ENCODE data around the gene EHD4. TPM values are rescaled to one million over a fixed set of nuclear protein-coding genes. Genes with fewer than 3 reads are reported as not detected.
A peak's percentile ranks its signal among the peaks of the same experiment; 100 is the strongest.

The EHD4 gene
- total and polyA plus RNA-seq, 9 of the 15 experiments (the other 6 are each of a cell fraction or from before 2014, with no cell fraction given): 0.89 to 10.3 (median 6.4) TPM

DNA sequence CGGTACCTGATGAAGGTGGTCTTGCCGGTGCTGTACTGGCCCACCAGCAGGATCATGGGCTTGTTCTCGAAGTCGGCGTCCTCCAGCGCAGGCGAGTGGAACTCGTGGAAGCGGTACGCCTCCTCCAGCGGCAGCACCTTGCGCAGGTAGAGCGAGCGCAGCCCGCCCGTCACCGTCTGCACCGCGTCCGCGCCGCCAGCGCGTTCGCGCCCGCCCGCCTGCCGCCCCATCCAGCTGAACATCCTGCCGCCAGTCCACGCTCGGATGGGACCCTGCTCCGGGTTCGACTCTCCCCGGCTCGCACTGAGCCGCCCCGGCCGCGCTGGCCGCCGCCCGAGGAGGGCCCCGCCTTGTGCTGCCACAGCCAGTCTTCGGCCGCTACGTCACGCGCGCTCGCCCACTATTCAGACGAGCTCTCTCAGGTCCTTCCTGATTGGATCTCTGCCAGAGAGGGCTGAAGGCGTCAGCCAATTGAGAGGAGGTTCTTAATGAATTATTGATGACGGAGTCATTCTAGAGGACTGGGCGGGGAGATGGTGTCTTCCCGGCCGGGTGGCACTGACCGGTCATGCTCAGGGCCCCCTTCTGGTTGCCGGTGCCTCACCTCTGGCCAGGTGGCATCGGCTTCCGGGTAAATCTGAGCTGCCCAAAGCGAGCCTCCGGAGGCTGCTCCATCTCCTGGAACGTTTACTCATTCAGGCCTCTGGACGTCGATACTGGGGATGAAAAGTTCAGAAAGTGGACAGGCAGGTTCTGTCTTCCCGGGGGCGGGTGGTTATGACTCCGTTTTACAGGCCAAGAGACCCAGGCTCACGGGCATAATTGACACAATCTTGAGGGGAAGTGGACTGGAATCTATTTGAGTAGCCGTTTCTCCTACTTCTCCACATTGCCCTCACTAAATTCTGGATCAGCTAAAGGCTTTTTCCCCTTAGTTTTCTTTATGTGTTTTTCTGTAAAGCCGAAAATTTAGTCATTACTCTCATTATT, at the start of gene EHD4 (continued):
- TF ChIP-seq, protein P1, sequence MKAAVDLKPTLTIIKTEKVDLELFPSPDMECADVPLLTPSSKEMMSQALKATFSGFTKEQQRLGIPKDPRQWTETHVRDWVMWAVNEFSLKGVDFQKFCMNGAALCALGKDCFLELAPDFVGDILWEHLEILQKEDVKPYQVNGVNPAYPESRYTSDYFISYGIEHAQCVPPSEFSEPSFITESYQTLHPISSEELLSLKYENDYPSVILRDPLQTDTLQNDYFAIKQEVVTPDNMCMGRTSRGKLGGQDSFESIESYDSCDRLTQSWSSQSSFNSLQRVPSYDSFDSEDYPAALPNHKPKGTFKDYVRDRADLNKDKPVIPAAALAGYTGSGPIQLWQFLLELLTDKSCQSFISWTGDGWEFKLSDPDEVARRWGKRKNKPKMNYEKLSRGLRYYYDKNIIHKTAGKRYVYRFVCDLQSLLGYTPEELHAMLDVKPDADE (conservative IDR thresholded peaks at IDR 0.05; ENCODE audit: control insufficient read depth, low read depth, low read length): no peak; the same call in 1 of the 2 replicates
- TF ChIP-seq, protein P2, sequence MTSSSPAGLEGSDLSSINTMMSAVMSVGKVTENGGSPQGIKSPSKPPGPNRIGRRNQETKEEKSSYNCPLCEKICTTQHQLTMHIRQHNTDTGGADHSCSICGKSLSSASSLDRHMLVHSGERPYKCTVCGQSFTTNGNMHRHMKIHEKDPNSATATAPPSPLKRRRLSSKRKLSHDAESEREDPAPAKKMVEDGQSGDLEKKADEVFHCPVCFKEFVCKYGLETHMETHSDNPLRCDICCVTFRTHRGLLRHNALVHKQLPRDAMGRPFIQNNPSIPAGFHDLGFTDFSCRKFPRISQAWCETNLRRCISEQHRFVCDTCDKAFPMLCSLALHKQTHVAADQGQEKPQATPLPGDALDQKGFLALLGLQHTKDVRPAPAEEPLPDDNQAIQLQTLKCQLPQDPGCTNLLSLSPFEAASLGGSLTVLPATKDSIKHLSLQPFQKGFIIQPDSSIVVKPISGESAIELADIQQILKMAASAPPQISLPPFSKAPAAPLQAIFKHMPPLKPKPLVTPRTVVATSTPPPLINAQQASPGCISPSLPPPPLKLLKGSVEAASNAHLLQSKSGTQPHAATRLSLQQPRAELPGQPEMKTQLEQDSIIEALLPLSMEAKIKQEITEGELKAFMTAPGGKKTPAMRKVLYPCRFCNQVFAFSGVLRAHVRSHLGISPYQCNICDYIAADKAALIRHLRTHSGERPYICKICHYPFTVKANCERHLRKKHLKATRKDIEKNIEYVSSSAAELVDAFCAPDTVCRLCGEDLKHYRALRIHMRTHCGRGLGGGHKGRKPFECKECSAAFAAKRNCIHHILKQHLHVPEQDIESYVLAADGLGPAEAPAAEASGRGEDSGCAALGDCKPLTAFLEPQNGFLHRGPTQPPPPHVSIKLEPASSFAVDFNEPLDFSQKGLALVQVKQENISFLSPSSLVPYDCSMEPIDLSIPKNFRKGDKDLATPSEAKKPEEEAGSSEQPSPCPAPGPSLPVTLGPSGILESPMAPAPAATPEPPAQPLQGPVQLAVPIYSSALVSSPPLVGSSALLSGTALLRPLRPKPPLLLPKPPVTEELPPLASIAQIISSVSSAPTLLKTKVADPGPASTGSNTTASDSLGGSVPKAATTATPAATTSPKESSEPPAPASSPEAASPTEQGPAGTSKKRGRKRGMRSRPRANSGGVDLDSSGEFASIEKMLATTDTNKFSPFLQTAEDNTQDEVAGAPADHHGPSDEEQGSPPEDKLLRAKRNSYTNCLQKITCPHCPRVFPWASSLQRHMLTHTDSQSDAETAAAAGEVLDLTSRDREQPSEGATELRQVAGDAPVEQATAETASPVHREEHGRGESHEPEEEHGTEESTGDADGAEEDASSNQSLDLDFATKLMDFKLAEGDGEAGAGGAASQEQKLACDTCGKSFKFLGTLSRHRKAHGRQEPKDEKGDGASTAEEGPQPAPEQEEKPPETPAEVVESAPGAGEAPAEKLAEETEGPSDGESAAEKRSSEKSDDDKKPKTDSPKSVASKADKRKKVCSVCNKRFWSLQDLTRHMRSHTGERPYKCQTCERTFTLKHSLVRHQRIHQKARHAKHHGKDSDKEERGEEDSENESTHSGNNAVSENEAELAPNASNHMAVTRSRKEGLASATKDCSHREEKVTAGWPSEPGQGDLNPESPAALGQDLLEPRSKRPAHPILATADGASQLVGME (CRISPR knock-in tag; IDR thresholded peaks at IDR 0.05): no peak
- TF ChIP-seq PML (IDR thresholded peaks at IDR 0.05; ENCODE audit: low read length): peak; percentile 43; the same call in 1 of the 2 replicates
- TF ChIP-seq, protein P3, sequence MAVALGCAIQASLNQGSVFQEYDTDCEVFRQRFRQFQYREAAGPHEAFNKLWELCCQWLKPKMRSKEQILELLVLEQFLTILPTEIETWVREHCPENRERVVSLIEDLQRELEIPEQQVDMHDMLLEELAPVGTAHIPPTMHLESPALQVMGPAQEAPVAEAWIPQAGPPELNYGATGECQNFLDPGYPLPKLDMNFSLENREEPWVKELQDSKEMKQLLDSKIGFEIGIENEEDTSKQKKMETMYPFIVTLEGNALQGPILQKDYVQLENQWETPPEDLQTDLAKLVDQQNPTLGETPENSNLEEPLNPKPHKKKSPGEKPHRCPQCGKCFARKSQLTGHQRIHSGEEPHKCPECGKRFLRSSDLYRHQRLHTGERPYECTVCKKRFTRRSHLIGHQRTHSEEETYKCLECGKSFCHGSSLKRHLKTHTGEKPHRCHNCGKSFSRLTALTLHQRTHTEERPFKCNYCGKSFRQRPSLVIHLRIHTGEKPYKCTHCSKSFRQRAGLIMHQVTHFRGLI (CRISPR knock-in tag; IDR thresholded peaks at IDR 0.05): no peak
- TF ChIP-seq ZEB2 (IDR thresholded peaks at IDR 0.05): peak; percentile 56; the same call in 1 of the 2 replicates
- no peak for TF ChIP-seq ZNF75A (CRISPR knock-in tag; IDR thresholded peaks at IDR 0.05)
- no peak for TF ChIP-seq JUNB (CRISPR knock-in tag; conservative IDR thresholded peaks at IDR 0.05)
- TF ChIP-seq SP2 (IDR thresholded peaks at IDR 0.05; ENCODE audit: extremely low read depth, low read depth, low read length, poor library complexity, severe bottlenecking): peak; percentile 61
- no peak for TF ChIP-seq RHOXF2B (CRISPR knock-in tag; conservative IDR thresholded peaks at IDR 0.05)
- TF ChIP-seq, protein P4, sequence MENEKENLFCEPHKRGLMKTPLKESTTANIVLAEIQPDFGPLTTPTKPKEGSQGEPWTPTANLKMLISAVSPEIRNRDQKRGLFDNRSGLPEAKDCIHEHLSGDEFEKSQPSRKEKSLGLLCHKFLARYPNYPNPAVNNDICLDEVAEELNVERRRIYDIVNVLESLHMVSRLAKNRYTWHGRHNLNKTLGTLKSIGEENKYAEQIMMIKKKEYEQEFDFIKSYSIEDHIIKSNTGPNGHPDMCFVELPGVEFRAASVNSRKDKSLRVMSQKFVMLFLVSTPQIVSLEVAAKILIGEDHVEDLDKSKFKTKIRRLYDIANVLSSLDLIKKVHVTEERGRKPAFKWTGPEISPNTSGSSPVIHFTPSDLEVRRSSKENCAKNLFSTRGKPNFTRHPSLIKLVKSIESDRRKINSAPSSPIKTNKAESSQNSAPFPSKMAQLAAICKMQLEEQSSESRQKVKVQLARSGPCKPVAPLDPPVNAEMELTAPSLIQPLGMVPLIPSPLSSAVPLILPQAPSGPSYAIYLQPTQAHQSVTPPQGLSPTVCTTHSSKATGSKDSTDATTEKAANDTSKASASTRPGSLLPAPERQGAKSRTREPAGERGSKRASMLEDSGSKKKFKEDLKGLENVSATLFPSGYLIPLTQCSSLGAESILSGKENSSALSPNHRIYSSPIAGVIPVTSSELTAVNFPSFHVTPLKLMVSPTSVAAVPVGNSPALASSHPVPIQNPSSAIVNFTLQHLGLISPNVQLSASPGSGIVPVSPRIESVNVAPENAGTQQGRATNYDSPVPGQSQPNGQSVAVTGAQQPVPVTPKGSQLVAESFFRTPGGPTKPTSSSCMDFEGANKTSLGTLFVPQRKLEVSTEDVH (IDR thresholded peaks at IDR 0.05; ENCODE audit: low read depth, partially characterized antibody): no peak
- TF ChIP-seq, protein P5, sequence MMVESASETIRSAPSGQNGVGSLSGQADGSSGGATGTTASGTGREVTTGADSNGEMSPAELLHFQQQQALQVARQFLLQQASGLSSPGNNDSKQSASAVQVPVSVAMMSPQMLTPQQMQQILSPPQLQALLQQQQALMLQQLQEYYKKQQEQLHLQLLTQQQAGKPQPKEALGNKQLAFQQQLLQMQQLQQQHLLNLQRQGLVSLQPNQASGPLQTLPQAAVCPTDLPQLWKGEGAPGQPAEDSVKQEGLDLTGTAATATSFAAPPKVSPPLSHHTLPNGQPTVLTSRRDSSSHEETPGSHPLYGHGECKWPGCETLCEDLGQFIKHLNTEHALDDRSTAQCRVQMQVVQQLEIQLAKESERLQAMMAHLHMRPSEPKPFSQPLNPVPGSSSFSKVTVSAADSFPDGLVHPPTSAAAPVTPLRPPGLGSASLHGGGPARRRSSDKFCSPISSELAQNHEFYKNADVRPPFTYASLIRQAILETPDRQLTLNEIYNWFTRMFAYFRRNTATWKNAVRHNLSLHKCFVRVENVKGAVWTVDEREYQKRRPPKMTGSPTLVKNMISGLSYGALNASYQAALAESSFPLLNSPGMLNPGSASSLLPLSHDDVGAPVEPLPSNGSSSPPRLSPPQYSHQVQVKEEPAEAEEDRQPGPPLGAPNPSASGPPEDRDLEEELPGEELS (CRISPR knock-in tag; IDR thresholded peaks at IDR 0.05; ENCODE audit: borderline replicate concordance): 0 out of 2 replicates have a peak, but pooled peaks have one; percentile 21

Measured in K562 (cell line).